GM12864 (cell line): ENCODE results near the gene ITGAE.
"Not testable (repeated sequence)": the region's sequence is repeated elsewhere in the genome, so short reads cannot be mapped to it uniquely, and the experiment has no call there.

ENCODE experiments used
- DNase-seq: peaks from one replicate; pipeline ENCODE4 v3.0.0-alpha.2; 2011; ENCODE audit warnings: low read depth
- H3K4me3 ChIP-seq: 2 replicates; pipeline ENCODE4 v1.5.1; 2011; ENCODE audit warnings: mild to moderate bottlenecking, low read depth, low read length, control low read depth
- CTCF ChIP-seq: IDR thresholded peaks from 2 replicates; pipeline ENCODE4 v1.5.1; 2011; ENCODE audit warnings: low read depth, mild to moderate bottlenecking, moderate library complexity, low read length, control low read depth, inconsistent platforms; ENCODE audit errors: missing control alignments

The ITGAE gene

GRCh38 chr17:3799181-3799945 lies 1.6 kb downstream of the ITGAE start:
- no peak for DNase-seq
- no peak overlapping the region for H3K4me3 ChIP-seq
- no peak for TF ChIP-seq CTCF

- H3K4me3 ChIP-seq, result no peak overlapping the region
- no peak for DNase-seq
- no peak for TF ChIP-seq CTCF
These were observed 2.5 kb downstream of the ITGAE start for GRCh38 chr17:3798273-3799180.

- H3K4me3 ChIP-seq, result no peak overlapping the region
- TF ChIP-seq CTCF, result no peak
- DNase-seq, result no peak
These were observed 4.2 kb downstream of the ITGAE start for GRCh38 chr17:3796822-3797170.

GRCh38 chr17:3796110-3796821 lies 4.7 kb downstream of the ITGAE start:
- peak; percentile 89 for DNase-seq

GRCh38 chr17:3795390-3796102 lies 5.4 kb downstream of the ITGAE start:
- no peak for DNase-seq
- no peak overlapping the region for H3K4me3 ChIP-seq
- TF ChIP-seq CTCF, result no peak

More at GRCh38 chr17:3796110-3796821, 4.7 kb downstream of the ITGAE start:
- H3K4me3 ChIP-seq, result no peak overlapping the region
- TF ChIP-seq CTCF, result no peak

- no peak for TF ChIP-seq CTCF
- H3K4me3 ChIP-seq, result no peak overlapping the region
- no peak for DNase-seq
These were observed 6.2 kb downstream of the ITGAE start for GRCh38 chr17:3794557-3795389.

GRCh38 chr17:3794152-3794551 lies 6.8 kb downstream of the ITGAE start:
- DNase-seq, H3K4me3 ChIP-seq: not testable (repeated sequence)

GRCh38 chr17:3793258-3793657 lies 7.7 kb downstream of the ITGAE start:
- not testable (repeated sequence) for H3K4me3 ChIP-seq, DNase-seq
